ENCODE data around the gene ANAPC16.

- TF ChIP-seq BACH2 (CRISPR knock-in tag; IDR thresholded peaks at IDR 0.05; ENCODE audit: borderline replicate concordance) (no peak), ZFP3 (CRISPR knock-in tag; IDR thresholded peaks at IDR 0.05) (no peak), CREB5 (CRISPR knock-in tag; IDR thresholded peaks at IDR 0.05; ENCODE audit: low read depth) (no peak), ZNF565 (CRISPR knock-in tag; conservative IDR thresholded peaks at IDR 0.05; ENCODE audit: low read depth) (no peak), RARB (CRISPR knock-in tag; IDR thresholded peaks at IDR 0.05) (no peak), POU6F1 (CRISPR knock-in tag; IDR thresholded peaks at IDR 0.05; ENCODE audit: borderline replicate concordance, low read depth) (no peak)
Observed at GRCh38 chr10:72267381-72267780, 51.6 kb downstream of the ANAPC16 start.

Measured in SK-N-SH treated with all-trans-retinoic acid at 6 μM for 48 hours (cell line).